H9 (cell line): ENCODE measurements around the gene SNRNP48. TPM values are rescaled to one million over a fixed set of nuclear protein-coding genes. Genes with fewer than 3 reads are reported as not detected.

Experiments used
- DNase-seq: peaks from one replicate; pipeline ENCODE4 v3.0.0-alpha.2; 2017
- H2AFZ ChIP-seq: one replicate; pipeline ENCODE4 v1.6.1; 2013; ENCODE audit warnings: mild to moderate bottlenecking, low read length, control low read depth, moderate library complexity
- H2AK5ac ChIP-seq: 2 replicates; pipeline ENCODE4 v1.6.1; 2013; ENCODE audit warnings: low read length, control low read depth, mixed read lengths; ENCODE audit not compliant: insufficient read length
- H2BK120ac ChIP-seq: one replicate; pipeline ENCODE4 v1.6.1; 2013; ENCODE audit warnings: low read depth, mild to moderate bottlenecking, low read length, control low read depth, inconsistent platforms; ENCODE audit not compliant: poor library complexity, severe bottlenecking
- H2BK12ac ChIP-seq: 2 replicates; pipeline ENCODE4 v1.6.1; 2013; ENCODE audit warnings: low read length, control low read depth, mixed read lengths, low read depth; ENCODE audit not compliant: insufficient read length
- H2BK15ac ChIP-seq: 2 replicates; pipeline ENCODE4 v1.6.1; 2013; ENCODE audit warnings: low read depth, low read length, control low read depth
- H2BK20ac ChIP-seq: one replicate; pipeline ENCODE4 v1.6.1; 2013; ENCODE audit warnings: low read depth, mild to moderate bottlenecking, low read length, control low read depth, inconsistent platforms; ENCODE audit not compliant: poor library complexity, severe bottlenecking
- H2BK5ac ChIP-seq: 2 replicates; pipeline ENCODE4 v1.6.1; 2013; ENCODE audit warnings: low read length, control low read depth, mixed read lengths; ENCODE audit not compliant: insufficient read length
- H3K14ac ChIP-seq: 2 replicates; pipeline ENCODE4 v1.6.1; 2013; ENCODE audit warnings: low read length, control low read depth; ENCODE audit not compliant: insufficient read depth
- H3K18ac ChIP-seq: 2 replicates; pipeline ENCODE4 v1.6.1; 2013; ENCODE audit warnings: low read depth, mild to moderate bottlenecking, mixed read lengths, low read length, control low read depth; ENCODE audit not compliant: insufficient read length
- H3K23ac ChIP-seq: 2 replicates; pipeline ENCODE4 v1.6.1; 2013; ENCODE audit warnings: low read length, control low read depth, mixed read lengths, low read depth; ENCODE audit not compliant: insufficient read length
- H3K23me2 ChIP-seq: 2 replicates; pipeline ENCODE4 v1.6.1; 2013; ENCODE audit warnings: low read depth, mild to moderate bottlenecking, mixed read lengths, low read length, control low read depth; ENCODE audit not compliant: insufficient read length, poor library complexity, severe bottlenecking
- H3K27ac ChIP-seq: 2 replicates; pipeline ENCODE4 v1.5.1; 2013; ENCODE audit warnings: low read length, control low read depth, mixed read lengths, low read depth; ENCODE audit not compliant: insufficient read length
- H3K27me3 ChIP-seq: 2 replicates; pipeline ENCODE4 v1.6.1; 2013; ENCODE audit warnings: low read length, control low read depth, inconsistent platforms; ENCODE audit not compliant: insufficient read depth
- H3K4ac ChIP-seq: 2 replicates; pipeline ENCODE4 v1.6.1; 2013; ENCODE audit warnings: low read depth, mild to moderate bottlenecking, control low read depth, inconsistent platforms, low read length, moderate library complexity
- H3K4me1 ChIP-seq: 2 replicates; pipeline ENCODE4 v1.6.1; 2013; ENCODE audit warnings: low read length, control low read depth, inconsistent platforms; ENCODE audit not compliant: insufficient read depth
- H3K4me2 ChIP-seq: 2 replicates; pipeline ENCODE4 v1.6.1; 2013; ENCODE audit warnings: low read length, control low read depth, mixed read lengths; ENCODE audit not compliant: insufficient read length, insufficient read depth
- H3K56ac ChIP-seq: 2 replicates; pipeline ENCODE4 v1.6.1; 2013; ENCODE audit warnings: low read depth, mild to moderate bottlenecking, mixed read lengths, low read length, control low read depth; ENCODE audit not compliant: insufficient read length
- H3K79me1 ChIP-seq: 2 replicates; pipeline ENCODE4 v1.6.1; 2013; ENCODE audit warnings: low read depth, mild to moderate bottlenecking, moderate library complexity, low read length, control low read depth, inconsistent platforms; ENCODE audit not compliant: insufficient read depth, poor library complexity, severe bottlenecking
- H3K79me2 ChIP-seq: 2 replicates; pipeline ENCODE4 v1.6.1; 2013; ENCODE audit warnings: low read length, control low read depth, inconsistent platforms; ENCODE audit not compliant: insufficient read depth
- H3K9ac ChIP-seq: 2 replicates; pipeline ENCODE4 v1.6.1; 2013; ENCODE audit warnings: low read length, control low read depth, mixed read lengths; ENCODE audit not compliant: insufficient read length; ENCODE audit errors: extremely low read depth
- H3K9me3 ChIP-seq: one replicate; pipeline ENCODE4 v1.6.1; 2013; ENCODE audit warnings: low read depth, low read length, inconsistent platforms; ENCODE audit not compliant: control insufficient read depth
- H3T11ph ChIP-seq: one replicate; pipeline ENCODE4 v1.6.1; 2013; ENCODE audit warnings: mild to moderate bottlenecking, low read length, control low read depth, inconsistent platforms
- H4K20me1 ChIP-seq: one replicate; pipeline ENCODE4 v1.6.1; 2013; ENCODE audit not compliant: control insufficient read depth, insufficient read length, insufficient read depth
- H4K5ac ChIP-seq: 2 replicates; pipeline ENCODE4 v1.6.1; 2013; ENCODE audit warnings: low read depth, mild to moderate bottlenecking, mixed read lengths, low read length, control low read depth; ENCODE audit not compliant: insufficient read length
- H4K8ac ChIP-seq: replicated peaks from 2 replicates; pipeline ENCODE4 v1.6.1; 2013; ENCODE audit warnings: low read length, control low read depth, mixed read lengths, low read depth; ENCODE audit not compliant: insufficient read length
- H4K91ac ChIP-seq: 2 replicates; pipeline ENCODE4 v1.6.1; 2013; ENCODE audit warnings: low read depth, mild to moderate bottlenecking, moderate library complexity, mixed read lengths, low read length, control low read depth; ENCODE audit not compliant: insufficient read length
- H3K27ac Mint-ChIP-seq, 3 experiments: 2 replicates in 2 of 3; 3 replicates in 1 of 3; pipeline ENCODE4 v1.8.0; 2020 to 2021; ENCODE audit warnings: mixed read lengths in 3 of 3, mild to moderate bottlenecking in 1 of 3, moderate library complexity in 1 of 3
- H3K27me3 Mint-ChIP-seq: 2 replicates; pipeline ENCODE4 v1.8.0; 2021; ENCODE audit warnings: low read depth, mild to moderate bottlenecking, moderate library complexity, mixed read lengths
- H3K36me3 Mint-ChIP-seq, 3 experiments: 2 replicates in 2 of 3; 3 replicates in 1 of 3; pipeline ENCODE4 v1.8.0; 2020 to 2021; ENCODE audit warnings: low read depth in 3 of 3, mixed read lengths in 3 of 3; ENCODE audit not compliant: insufficient read depth in 1 of 3
- H3K4me1 Mint-ChIP-seq, 2 experiments: 2 replicates each; pipeline ENCODE4 v1.8.0; 2020; ENCODE audit warnings: mixed read lengths in 2 of 2
- H3K4me3 Mint-ChIP-seq, 2 experiments: 2 replicates in 1 of 2; 3 replicates in 1 of 2; pipeline ENCODE4 v1.8.0; 2020 to 2021; ENCODE audit warnings: mild to moderate bottlenecking in 2 of 2, mixed read lengths in 2 of 2, moderate library complexity in 1 of 2
- H3K9me3 Mint-ChIP-seq, 2 experiments: 2 replicates in 1 of 2; 3 replicates in 1 of 2; pipeline ENCODE4 v1.8.0; 2020; ENCODE audit warnings: mild to moderate bottlenecking in 2 of 2, mixed read lengths in 2 of 2, moderate library complexity in 1 of 2
- WGBS: extraction: QIAGEN DNeasy Blood & Tissue Kit; methylation state at CpG from one replicate; pipeline ENCODE4 v1.1.7; 2013; ENCODE audit warnings: missing lambda C conversion rate, low lambda C conversion rate, mixed read lengths; ENCODE audit not compliant: insufficient read length; ENCODE audit errors: extremely low coverage; 5-methylcytosine and 5-hydroxymethylcytosine counted together
- total RNA-seq: library from RNA; stranded (reverse); gene quantifications from 2 replicates; pipeline ENCODE4 v1.2.1, GENCODE V29; 2021
- TF ChIP-seq, protein P1 (sequence below): fragments of 200-600 bp; sonication (generic); conservative IDR thresholded peaks from 3 replicates; pipeline ENCODE4 v1.8.0; 2021; ENCODE audit warnings: antibody characterized with exemption, mild to moderate bottlenecking

The SNRNP48 gene
- total RNA-seq, 1 experiment from 2014 or later: 16.9 TPM

- Histone ChIP-seq H3K27ac (no peak overlapping the region), H3K79me2 (no peaks in the 10 kb centered on the region), H3K9me3 (no peaks in the 10 kb centered on the region), H3K14ac (no peak overlapping the region), H2BK20ac (no peak overlapping the region), H2BK12ac (no peak overlapping the region), H3K79me1 (no peaks in the 10 kb centered on the region), H3K4me1 (no peaks in the 10 kb centered on the region), H4K91ac (no peak overlapping the region), H2AK5ac (no peak overlapping the region), H3T11ph (no peak overlapping the region), H3K18ac (no peak overlapping the region), H3K23ac (no peak overlapping the region), H4K5ac (no peak overlapping the region), H3K9ac (no peak overlapping the region), H4K20me1 (no peaks in the 10 kb centered on the region), H3K23me2 (no peaks in the 10 kb centered on the region), H4K8ac (no peak overlapping the region), H3K27me3 (no peaks in the 10 kb centered on the region), H2BK5ac (no peak overlapping the region), H3K4me2 (no peak overlapping the region), H2BK120ac (no peak overlapping the region), H2BK15ac (no peak overlapping the region), H2AFZ (no peak overlapping the region), H3K56ac (no peak overlapping the region), H3K4ac (no peak overlapping the region)
- TF ChIP-seq, protein P1, sequence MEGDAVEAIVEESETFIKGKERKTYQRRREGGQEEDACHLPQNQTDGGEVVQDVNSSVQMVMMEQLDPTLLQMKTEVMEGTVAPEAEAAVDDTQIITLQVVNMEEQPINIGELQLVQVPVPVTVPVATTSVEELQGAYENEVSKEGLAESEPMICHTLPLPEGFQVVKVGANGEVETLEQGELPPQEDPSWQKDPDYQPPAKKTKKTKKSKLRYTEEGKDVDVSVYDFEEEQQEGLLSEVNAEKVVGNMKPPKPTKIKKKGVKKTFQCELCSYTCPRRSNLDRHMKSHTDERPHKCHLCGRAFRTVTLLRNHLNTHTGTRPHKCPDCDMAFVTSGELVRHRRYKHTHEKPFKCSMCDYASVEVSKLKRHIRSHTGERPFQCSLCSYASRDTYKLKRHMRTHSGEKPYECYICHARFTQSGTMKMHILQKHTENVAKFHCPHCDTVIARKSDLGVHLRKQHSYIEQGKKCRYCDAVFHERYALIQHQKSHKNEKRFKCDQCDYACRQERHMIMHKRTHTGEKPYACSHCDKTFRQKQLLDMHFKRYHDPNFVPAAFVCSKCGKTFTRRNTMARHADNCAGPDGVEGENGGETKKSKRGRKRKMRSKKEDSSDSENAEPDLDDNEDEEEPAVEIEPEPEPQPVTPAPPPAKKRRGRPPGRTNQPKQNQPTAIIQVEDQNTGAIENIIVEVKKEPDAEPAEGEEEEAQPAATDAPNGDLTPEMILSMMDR: no peak
- H3K9me3 Mint-ChIP-seq: no peaks in the 10 kb centered on the region
- WGBS: no CpG with 5 or more reads among the region's 9 CpGs
- no peaks in the 10 kb centered on the region for H3K27me3 Mint-ChIP-seq
- H3K36me3 Mint-ChIP-seq: peaks cover 20 to 63% (median 40%) of the 10 kb centered on the region in 3 experiments; a peak in 6 of 7 replicates
- H3K4me1 Mint-ChIP-seq: no peaks in the 10 kb centered on the region
- no peak overlapping the region for H3K4me3 Mint-ChIP-seq
- H3K27ac Mint-ChIP-seq: no peak overlapping the region
- no peak for DNase-seq
Observed at GRCh38 chr6:7579851-7580250, 10.1 kb upstream of the SNRNP48 start.
